Activated T-cell treated with anti-CD3 and anti-CD28 coated beads, Interleukin-2, amount 50 U/mL, for 72 hours (primary cell): ENCODE results near the gene GRID2IP. TPM values are rescaled to one million over a fixed set of nuclear protein-coding genes. Genes with fewer than 3 reads are reported as not detected.

Experiments
- ATAC-seq, 2 donors: fragments of 150-1000 bp; cut with Tn5 transposase; replicated peaks in 1 of 2; 2 replicates each; pipeline ENCODE4 v1.10.0; 2021; ENCODE audit warnings: moderate library complexity in 2 of 2, mild to moderate bottlenecking in 1 of 2
- DNase-seq, 2 donors: peaks; one replicate each; pipeline ENCODE4 v3.0.0; 2021 to 2022; ENCODE audit warnings: mixed read lengths in 1 of 2
- H3K27ac Mint-ChIP-seq: one replicate; pipeline ENCODE4 v1.8.0; 2022; ENCODE audit warnings: mild to moderate bottlenecking, moderate library complexity, mixed read lengths
- H3K27me3 Mint-ChIP-seq: one replicate; pipeline ENCODE4 v1.8.0; 2022; ENCODE audit warnings: low read depth, mixed read lengths
- H3K36me3 Mint-ChIP-seq, 2 donors: one replicate each; pipeline ENCODE4 v1.8.0; 2022; ENCODE audit warnings: mixed read lengths in 2 of 2, mild to moderate bottlenecking in 1 of 2; ENCODE audit not compliant: insufficient read depth in 2 of 2
- H3K4me1 Mint-ChIP-seq: one replicate; pipeline ENCODE4 v1.8.0; 2022; ENCODE audit warnings: low read depth, mixed read lengths
- H3K4me3 Mint-ChIP-seq, 2 donors: one replicate each; pipeline ENCODE4 v1.8.0; 2022; ENCODE audit warnings: mild to moderate bottlenecking in 2 of 2, mixed read lengths in 2 of 2, moderate library complexity in 2 of 2
- H3K9me3 Mint-ChIP-seq, 2 donors: one replicate each; pipeline ENCODE4 v1.8.0; 2022; ENCODE audit warnings: mixed read lengths in 2 of 2
- total RNA-seq, 2 donors: library from RNA; stranded (reverse); gene quantifications; one replicate each; pipeline ENCODE4 v1.2.3, GENCODE V29; 2022

The GRID2IP gene
- total RNA-seq, 2 donors from 2014 or later = 0.28 to 0.29 TPM

DNA sequence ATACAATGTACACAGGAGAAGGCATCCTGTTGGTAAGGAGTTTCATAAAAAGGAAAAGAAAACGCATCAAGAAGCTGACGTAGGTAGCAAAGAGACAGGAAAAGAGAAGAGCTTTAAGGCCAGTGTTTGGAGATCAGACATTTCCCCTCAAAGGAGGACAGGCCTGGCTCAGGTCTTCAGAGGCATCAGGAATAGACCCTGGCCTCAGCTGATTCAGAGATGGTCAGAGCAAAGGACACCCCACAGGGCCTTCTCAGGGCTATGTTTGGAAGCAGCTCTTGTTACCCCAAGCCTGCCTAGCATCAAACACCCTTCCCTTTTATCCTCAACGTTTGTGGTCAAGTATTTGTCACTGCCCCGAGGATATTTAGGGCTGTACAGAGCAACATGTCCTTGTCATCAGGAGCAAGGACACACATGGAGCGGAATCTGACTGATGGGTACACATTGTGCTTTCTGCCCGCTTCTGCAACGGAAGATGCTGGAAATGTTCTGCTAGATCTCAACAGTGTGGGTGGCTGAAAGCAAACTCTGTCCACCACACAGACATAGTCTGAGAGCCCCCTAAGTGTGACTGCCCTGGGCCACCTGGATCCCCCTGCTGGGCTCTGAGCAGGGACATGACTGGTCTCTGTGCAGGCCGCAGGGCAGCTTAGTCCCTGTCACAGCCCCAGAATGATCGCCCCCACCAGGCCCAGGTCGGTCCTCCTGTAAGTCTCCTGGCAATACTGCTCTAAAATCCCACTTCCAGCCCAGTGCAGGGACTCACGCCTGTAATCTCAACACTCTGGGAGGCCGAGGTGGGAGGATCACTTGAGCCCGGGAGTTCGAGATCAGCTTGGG, 25.0 kb upstream of the GRID2IP start:
- H3K27me3 Mint-ChIP-seq = no peaks in the 10 kb centered on the region
- H3K27ac Mint-ChIP-seq = no peak overlapping the region
- H3K36me3 Mint-ChIP-seq = peaks cover 4 to 18% of the 10 kb centered on the region in 2 donors
- no peaks in the 10 kb centered on the region for H3K9me3 Mint-ChIP-seq
- no peak for DNase-seq
- H3K4me3 Mint-ChIP-seq = peak overlapping the region; percentile 51 to 79
- no peak for ATAC-seq
- peaks cover 27% of the 10 kb centered on the region for H3K4me1 Mint-ChIP-seq

DNA sequence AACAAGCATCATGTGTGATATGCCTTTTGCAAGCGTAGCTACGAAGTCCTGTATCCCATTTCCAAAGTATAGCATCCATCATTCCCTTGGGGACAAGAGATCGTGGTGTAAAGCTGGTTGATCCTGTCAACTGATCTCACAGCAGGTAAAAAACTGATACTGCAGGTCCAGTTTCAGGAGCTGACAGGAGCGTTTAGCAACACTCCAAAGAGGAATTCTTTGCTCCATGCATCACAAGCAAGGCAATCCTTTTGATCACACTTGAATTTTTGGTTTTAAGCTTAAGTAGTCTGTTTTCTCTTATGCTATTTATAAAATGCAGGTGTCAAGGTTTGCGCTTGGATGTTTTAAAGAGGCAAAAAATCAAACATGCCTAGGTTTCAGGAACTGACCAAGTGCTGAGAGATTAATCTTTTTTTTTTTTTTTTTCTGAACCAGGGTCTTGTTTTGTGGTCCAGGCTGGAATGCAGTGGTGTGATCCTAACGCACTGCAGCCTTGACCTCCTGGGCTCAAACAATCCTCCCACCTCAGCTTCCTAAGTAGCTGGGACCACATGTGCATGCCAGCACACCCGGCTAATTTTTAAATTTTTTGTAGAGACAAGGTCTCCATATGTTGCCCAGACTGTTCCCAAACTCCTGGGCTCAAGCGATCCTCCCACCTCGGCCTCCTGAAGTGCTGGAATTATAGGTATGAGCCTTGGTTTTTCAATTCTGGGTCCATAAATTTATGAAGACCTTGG, 24.2 kb upstream of the GRID2IP start:
- DNase-seq (no peak), ATAC-seq (no peak)
- Mint-ChIP-seq H3K4me3 (peak overlapping the region; percentile 3 to 31), H3K4me1 (peaks cover 24% of the 10 kb centered on the region), H3K27ac (no peak overlapping the region), H3K9me3 (no peaks in the 10 kb centered on the region), H3K27me3 (no peaks in the 10 kb centered on the region), H3K36me3 (peaks cover 4 to 11% of the 10 kb centered on the region in 2 donors)

DNA sequence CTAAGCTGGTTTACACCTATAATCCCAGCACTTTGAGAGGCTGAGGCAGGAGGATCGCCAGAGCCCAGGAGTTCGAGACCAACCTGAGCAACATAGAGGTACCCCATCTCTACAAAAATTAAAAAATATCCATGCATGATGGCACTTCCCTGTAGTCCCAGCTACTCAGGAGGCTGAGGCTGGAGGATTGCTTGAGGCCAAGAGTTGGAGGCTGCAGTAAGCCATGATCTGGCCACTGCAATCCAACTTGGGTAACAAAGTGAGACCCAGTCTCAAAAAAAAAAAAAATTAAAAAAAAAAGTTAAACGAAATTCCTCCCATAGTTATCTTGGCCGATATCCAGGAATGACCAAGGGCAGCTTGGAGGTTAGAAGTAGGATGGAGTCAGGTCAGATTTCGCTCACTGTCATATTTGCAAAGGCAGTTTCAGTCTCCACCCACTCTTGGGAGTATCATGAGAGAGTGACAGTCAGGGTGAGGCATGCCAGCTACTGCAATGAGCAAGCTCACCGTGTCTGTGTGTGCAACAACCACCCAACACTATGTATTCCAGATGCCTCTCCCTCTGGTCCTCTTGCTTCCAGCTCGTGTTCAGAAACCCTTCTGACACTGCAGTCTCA, 20.0 kb upstream of the GRID2IP start:
- peak; percentile 55 to 96 for ATAC-seq
- Mint-ChIP-seq H3K36me3 (no peaks in the 10 kb centered on the region), H3K27ac (no peak overlapping the region), H3K4me1 (peaks cover under 1% of the 10 kb centered on the region), H3K9me3 (no peaks in the 10 kb centered on the region), H3K4me3 (no peak overlapping the region), H3K27me3 (no peaks in the 10 kb centered on the region)
- DNase-seq = no peak

DNA sequence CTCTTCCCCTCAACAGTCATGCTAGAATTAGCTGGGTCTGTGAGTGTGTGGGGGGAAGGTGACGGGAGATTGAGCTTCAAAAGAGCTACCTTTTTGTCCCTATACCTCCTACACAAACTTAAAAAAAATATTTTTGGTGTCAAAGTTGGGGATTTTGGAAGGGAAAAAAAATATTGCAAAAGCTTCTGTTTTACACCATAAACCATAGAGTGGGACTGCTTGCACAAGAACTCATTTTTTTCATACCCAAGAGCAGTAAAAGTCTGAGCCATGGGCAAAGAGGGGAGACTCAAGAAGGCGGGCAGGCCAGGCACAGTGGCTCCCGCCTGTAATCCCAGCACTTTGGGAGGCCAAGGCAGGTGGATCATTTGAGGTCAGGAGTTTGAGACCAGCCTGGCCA, 16.6 kb upstream of the GRID2IP start:
- no peaks in the 10 kb centered on the region for H3K9me3 Mint-ChIP-seq

DNA sequence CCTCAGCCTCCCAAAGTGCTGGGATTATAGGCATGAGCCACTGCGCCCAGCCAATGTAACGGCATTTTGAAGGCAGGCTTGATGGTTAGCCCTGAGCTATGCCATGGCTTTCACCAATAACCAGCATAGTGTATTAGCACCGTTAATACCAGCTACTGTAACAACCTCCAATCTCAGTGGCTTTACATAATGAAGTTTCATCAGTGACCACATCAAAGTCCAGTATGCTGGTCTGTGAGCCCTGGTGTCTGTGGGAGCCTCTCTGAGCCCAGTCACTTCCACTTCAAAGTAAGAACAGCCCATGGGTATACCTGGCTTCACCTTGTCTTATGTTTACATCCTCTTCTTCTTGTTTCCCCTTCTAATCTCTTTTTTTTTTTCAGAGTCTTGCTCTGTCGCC, 14.4 kb upstream of the GRID2IP start:
- no peaks in the 10 kb centered on the region for H3K9me3 Mint-ChIP-seq
- ATAC-seq = no peak
- H3K4me1 Mint-ChIP-seq = no peaks in the 10 kb centered on the region
- no peak overlapping the region for H3K4me3 Mint-ChIP-seq
- H3K27ac Mint-ChIP-seq = no peak overlapping the region
- no peaks in the 10 kb centered on the region for H3K36me3 Mint-ChIP-seq
- H3K27me3 Mint-ChIP-seq = no peaks in the 10 kb centered on the region
- no peak for DNase-seq

More for the DNA sequence above, 16.6 kb upstream of the GRID2IP start:
- no peaks in the 10 kb centered on the region for H3K4me1 Mint-ChIP-seq
- no peaks in the 10 kb centered on the region for H3K27me3 Mint-ChIP-seq
- no peaks in the 10 kb centered on the region for H3K36me3 Mint-ChIP-seq
- no peak overlapping the region for H3K4me3 Mint-ChIP-seq
- DNase-seq (no peak), ATAC-seq (no peak)
- H3K27ac Mint-ChIP-seq = no peak overlapping the region

DNA sequence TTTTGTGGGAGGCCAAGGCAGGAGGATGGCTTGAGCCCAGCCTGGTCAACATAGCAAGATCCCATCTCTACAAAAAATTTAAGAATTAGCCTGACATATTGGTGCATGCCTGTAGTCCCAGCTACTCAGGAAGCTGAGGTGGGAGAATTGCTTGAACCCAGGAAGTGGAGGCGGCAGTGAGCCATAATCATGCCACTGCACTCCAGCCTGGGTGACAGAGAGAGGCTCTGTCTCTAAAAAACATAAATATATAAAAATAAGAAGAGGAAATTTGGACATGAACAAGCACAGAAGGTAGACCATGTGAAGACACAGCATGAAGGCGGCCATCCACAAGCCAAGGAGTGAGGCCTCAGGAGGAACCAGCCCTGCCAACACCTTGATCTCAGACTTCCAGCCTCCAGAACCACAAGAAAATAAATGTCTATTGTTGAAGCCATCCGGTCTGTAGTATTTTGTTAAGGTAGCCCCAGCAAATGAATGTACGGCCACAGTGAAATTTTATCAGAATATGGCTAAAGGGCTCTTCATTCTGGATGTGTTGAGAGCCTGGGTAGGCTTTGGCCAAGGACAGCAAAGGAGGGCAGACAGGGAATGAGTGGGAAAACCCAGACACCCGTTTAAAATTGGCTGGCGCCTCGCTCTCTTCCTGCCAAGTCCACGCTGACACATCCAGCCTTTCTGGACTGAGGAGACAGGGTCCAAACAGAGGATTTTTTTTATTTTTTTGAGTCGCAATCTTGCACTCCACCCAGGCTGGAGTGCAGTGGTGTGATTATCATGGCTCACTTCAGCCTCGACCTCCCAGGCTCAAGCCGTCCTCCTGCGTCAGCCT, 12.9 kb upstream of the GRID2IP start:
- no peaks in the 10 kb centered on the region for H3K27me3 Mint-ChIP-seq
- H3K27ac Mint-ChIP-seq = peak overlapping the region; percentile 4
- H3K9me3 Mint-ChIP-seq = no peaks in the 10 kb centered on the region
- no peak overlapping the region for H3K4me3 Mint-ChIP-seq
- no peaks in the 10 kb centered on the region for H3K36me3 Mint-ChIP-seq
- no peak for ATAC-seq
- H3K4me1 Mint-ChIP-seq = no peaks in the 10 kb centered on the region
- no peak for DNase-seq

DNA sequence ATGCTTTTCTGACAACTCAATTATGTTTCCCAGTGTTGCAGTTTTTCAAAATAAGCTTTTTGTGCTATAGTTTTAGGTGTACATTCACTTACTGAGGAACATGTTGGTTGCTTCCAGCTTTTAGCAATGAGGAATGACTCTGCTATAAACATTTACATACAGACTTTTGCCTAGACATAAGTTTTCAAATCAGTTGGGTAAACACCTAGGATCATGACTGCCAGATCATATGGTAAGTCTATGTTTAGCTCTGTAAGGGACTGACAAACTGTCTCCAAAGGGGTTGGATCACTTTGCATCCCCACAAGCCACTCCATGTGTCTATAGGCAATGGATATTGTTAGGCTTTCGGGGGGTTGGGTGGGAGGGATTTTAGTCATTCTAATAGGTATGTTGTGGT, 10.8 kb upstream of the GRID2IP start:
- no peaks in the 10 kb centered on the region for H3K36me3 Mint-ChIP-seq
- DNase-seq (no peak), ATAC-seq (no peak)
- H3K9me3 Mint-ChIP-seq = no peaks in the 10 kb centered on the region
- H3K4me1 Mint-ChIP-seq = no peaks in the 10 kb centered on the region
- H3K27me3 Mint-ChIP-seq = no peaks in the 10 kb centered on the region
- no peak overlapping the region for H3K27ac Mint-ChIP-seq
- H3K4me3 Mint-ChIP-seq = no peak overlapping the region

DNA sequence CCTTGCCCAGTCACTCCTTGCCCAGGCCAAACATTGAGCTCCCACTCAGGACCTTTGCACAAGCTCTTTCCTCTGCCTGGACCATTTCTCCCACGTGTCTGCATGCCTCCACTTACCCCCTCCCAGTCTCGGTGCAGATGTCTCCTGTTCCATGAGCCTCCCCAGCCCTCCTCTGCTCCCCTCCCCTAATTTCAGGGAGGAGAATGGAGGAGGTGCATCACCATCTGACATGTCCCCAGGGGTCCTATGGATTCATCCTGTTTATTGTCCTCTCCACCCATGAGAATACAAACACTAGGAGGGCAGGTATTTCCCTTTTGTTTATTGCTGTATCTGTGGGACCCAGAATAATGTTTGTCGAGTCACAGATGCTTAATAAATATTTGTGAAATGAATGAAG, 8.6 kb upstream of the GRID2IP start:
- Mint-ChIP-seq H3K27me3 (no peaks in the 10 kb centered on the region), H3K9me3 (no peaks in the 10 kb centered on the region), H3K4me3 (no peak overlapping the region), H3K4me1 (peaks cover 4% of the 10 kb centered on the region), H3K36me3 (no peaks in the 10 kb centered on the region), H3K27ac (no peak overlapping the region)
- DNase-seq (no peak), ATAC-seq (no peak)

DNA sequence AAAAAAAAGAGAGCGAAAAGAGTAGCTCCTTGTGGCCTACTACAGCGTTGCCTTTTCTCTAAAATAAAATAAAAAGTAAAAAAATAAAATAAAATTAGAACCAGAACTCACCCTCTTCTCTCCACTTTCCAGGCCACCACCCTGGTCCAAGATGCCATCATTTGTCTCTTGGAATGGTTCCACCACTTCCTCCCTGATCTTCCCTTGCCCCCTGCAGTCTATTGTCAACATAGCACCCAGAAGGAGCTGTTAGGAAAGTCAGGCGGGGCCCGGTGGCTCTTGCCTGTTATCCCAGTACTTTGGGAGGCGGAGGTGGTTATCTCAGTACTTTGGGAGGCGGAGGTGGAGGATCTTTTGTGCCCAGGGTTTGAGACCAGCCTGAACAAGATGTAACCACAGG, 7.6 kb upstream of the GRID2IP start:
- H3K27ac Mint-ChIP-seq = no peak overlapping the region
- ATAC-seq = peak in 1 of 2 donors; percentile 42
- DNase-seq = peak in 1 of 2 donors; percentile 18
- H3K9me3 Mint-ChIP-seq = no peaks in the 10 kb centered on the region
- H3K4me1 Mint-ChIP-seq = peaks cover 9% of the 10 kb centered on the region
- H3K4me3 Mint-ChIP-seq = no peak overlapping the region
- no peaks in the 10 kb centered on the region for H3K27me3 Mint-ChIP-seq
- H3K36me3 Mint-ChIP-seq = no peaks in the 10 kb centered on the region

DNA sequence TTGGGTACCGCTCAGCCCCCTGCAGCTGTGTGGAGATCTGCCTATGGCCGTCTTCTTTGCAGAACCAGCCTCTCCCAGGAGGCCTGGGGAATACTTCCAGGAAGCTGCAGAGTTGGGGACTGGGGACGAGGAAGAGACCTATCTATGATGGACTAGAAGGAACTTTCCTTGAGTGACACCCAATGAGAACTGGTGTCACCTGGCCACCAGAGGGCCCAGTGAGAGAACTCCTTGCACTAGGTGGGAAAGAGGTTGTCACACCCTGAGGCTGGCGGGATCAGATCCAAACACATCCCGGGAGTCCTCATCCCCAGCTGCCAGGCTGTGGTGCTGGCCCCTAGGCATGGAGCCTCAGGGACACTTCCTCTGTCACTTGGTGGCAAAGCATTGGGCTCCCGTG, 4.9 kb upstream of the GRID2IP start:
- Mint-ChIP-seq H3K27me3 (no peaks in the 10 kb centered on the region), H3K4me3 (no peak overlapping the region), H3K36me3 (no peaks in the 10 kb centered on the region), H3K4me1 (peaks cover 9% of the 10 kb centered on the region), H3K9me3 (no peaks in the 10 kb centered on the region), H3K27ac (no peak overlapping the region)
- no peak for DNase-seq
- no peak for ATAC-seq

DNA sequence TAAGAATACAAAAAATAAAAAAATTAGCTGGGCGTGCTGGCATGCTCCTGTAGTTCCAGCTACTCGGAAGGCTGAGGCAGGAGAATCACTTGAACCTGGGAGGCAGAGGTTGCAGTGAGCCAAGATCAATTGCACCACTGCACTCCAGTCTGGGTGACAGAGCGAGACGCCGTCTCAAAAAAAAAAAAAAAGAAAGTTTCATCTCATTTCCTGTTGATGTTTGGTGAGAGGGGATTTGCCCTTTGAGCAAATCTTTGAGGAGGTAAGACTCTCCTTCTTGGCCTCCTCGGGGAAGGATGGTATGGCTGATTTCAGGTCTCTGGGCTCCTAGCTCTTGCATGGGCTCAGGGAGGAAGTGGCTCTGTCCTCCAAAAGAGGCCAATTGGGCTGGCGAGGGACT, 3.6 kb upstream of the GRID2IP start:
- Mint-ChIP-seq H3K9me3 (no peaks in the 10 kb centered on the region), H3K36me3 (no peaks in the 10 kb centered on the region), H3K27ac (peak overlapping the region; percentile 82), H3K4me1 (peaks cover 9% of the 10 kb centered on the region), H3K4me3 (peak overlapping the region; percentile 59 to 77), H3K27me3 (no peaks in the 10 kb centered on the region)
- no peak for DNase-seq
- ATAC-seq = peak; percentile 34 to 50

DNA sequence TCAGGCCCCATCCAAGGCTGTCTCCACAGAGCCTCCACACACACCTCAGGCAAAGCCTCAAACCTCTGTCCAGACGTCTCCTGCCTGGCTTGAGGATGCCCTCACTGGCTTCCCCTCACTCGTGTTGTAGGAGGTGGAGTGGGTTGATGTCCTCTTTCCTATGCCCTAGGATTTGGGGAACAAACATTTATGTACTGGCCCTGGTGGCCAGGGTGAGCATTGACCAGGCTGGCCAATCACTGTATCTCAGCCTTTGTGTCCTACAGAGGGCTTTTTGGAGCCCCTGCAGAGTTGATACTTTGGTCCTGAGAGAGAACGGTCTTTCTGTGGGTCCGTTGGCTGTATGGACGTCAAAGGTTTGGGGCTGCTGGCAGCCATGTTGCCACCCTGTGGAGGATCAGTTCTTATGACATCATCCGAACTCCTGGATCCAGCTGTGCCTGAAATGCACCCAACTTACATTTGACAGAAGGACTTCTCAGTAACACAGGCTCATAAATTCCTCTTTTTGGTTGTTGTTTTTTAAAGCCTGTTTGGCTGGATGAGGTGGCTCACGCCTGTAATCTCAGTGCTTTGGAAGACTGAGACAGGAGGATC, 2.3 kb upstream of the GRID2IP start:
- H3K9me3 Mint-ChIP-seq = no peaks in the 10 kb centered on the region
- no peaks in the 10 kb centered on the region for H3K27me3 Mint-ChIP-seq
- H3K27ac Mint-ChIP-seq = no peak overlapping the region
- no peaks in the 10 kb centered on the region for H3K36me3 Mint-ChIP-seq
- H3K4me1 Mint-ChIP-seq = peaks cover 9% of the 10 kb centered on the region
- no peak overlapping the region for H3K4me3 Mint-ChIP-seq
- ATAC-seq (no peak), DNase-seq (no peak)
